Osteoblast (primary cell): ENCODE data around the gene NRXN2. TPM values are rescaled to one million over a fixed set of nuclear protein-coding genes. Genes with fewer than 3 reads are reported as not detected.
A peak's percentile ranks its signal among the peaks of the same experiment; 100 is the strongest.

ENCODE experiments used
- DNase-seq: peaks from one replicate; pipeline ENCODE4 v3.0.0; 2011; ENCODE audit warnings: low spot score, mixed read lengths; ENCODE audit not compliant: insufficient read length; ENCODE audit errors: missing footprints
- H2AFZ ChIP-seq: 2 replicates; pipeline ENCODE4 v1.6.0; 2011; ENCODE audit warnings: mild to moderate bottlenecking, low read length
- H3K27ac ChIP-seq: 2 replicates; pipeline ENCODE4 v1.5.1; 2011; ENCODE audit warnings: mild to moderate bottlenecking, low read depth, low read length, moderate library complexity
- H3K27me3 ChIP-seq: 2 replicates; pipeline ENCODE4 v1.6.0; 2012; ENCODE audit warnings: mild to moderate bottlenecking, control low read depth, inconsistent platforms, low read length, moderate library complexity; ENCODE audit not compliant: insufficient read depth
- H3K36me3 ChIP-seq: 2 replicates; pipeline ENCODE4 v1.5.1; 2011; ENCODE audit warnings: mild to moderate bottlenecking, low read length, control low read depth, moderate library complexity; ENCODE audit not compliant: insufficient read depth
- H3K4me1 ChIP-seq: 2 replicates; pipeline ENCODE4 v1.5.1; 2011; ENCODE audit warnings: mild to moderate bottlenecking, low read length, control low read depth, moderate library complexity; ENCODE audit not compliant: insufficient read depth
- H3K4me2 ChIP-seq: 2 replicates; pipeline ENCODE4 v1.6.0; 2011; ENCODE audit warnings: mild to moderate bottlenecking, low read length; ENCODE audit not compliant: insufficient read depth
- H3K4me3 ChIP-seq: fragments of 200-600 bp; sonication (generic); 3 replicates; pipeline ENCODE4 v1.5.1; 2012; ENCODE audit warnings: mild to moderate bottlenecking, low read length, inconsistent platforms; ENCODE audit not compliant: insufficient read depth
- H3K79me2 ChIP-seq: 2 replicates; pipeline ENCODE4 v1.6.0; 2012; ENCODE audit warnings: mild to moderate bottlenecking, low read length, control low read depth, inconsistent platforms; ENCODE audit not compliant: insufficient read depth
- H3K9me3 ChIP-seq: 2 replicates; pipeline ENCODE4 v1.5.1; 2011; ENCODE audit warnings: low read depth, low read length, control low read depth
- H4K20me1 ChIP-seq: 2 replicates; pipeline ENCODE4 v1.6.0; 2012; ENCODE audit warnings: mild to moderate bottlenecking, low read length, control low read depth; ENCODE audit not compliant: insufficient read depth
- CTCF ChIP-seq: IDR thresholded peaks from 2 replicates; pipeline ENCODE4 v1.5.1; 2011; ENCODE audit warnings: mild to moderate bottlenecking, low read depth, low read length, moderate library complexity; ENCODE audit errors: extremely low read depth
- total RNA-seq: library from RNA; depleted of rRNA; stranded (reverse); fragments of >200 nt; gene quantifications from 2 replicates; pipeline ENCODE4 v1.2.3, GENCODE V29; 2012

The NRXN2 gene
- total RNA-seq, result 62.5 and 90.1 TPM in 2 replicates

GRCh38 chr11:64723117-64723906 lies at the start of gene NRXN2:
Gene NRXN2, minus strand, starts transcription at chr11:64723197. Its CDS starts 9,498 bp downstream, at chr11:64713699.
- no peaks in the 10 kb centered on the region for H3K4me1 ChIP-seq
- no peaks in the 10 kb centered on the region for H3K79me2 ChIP-seq
- no peaks in the 10 kb centered on the region for H3K9me3 ChIP-seq
- no peaks in the 10 kb centered on the region for H3K36me3 ChIP-seq
- peaks cover 17% of the 10 kb centered on the region for H3K27me3 ChIP-seq
- TF ChIP-seq CTCF, result peak; percentile 78
- peak within 1 kb of the TSS; percentile 89 for H2AFZ ChIP-seq
- H3K27ac ChIP-seq, result no peak within 1 kb of the TSS
- H3K4me2 ChIP-seq, result peak within 1 kb of the TSS; percentile 89
- no peaks in the 10 kb centered on the region for H4K20me1 ChIP-seq
- H3K4me3 ChIP-seq, result peak within 1 kb of the TSS; percentile 77
- peak; percentile 100 for DNase-seq

DNA sequence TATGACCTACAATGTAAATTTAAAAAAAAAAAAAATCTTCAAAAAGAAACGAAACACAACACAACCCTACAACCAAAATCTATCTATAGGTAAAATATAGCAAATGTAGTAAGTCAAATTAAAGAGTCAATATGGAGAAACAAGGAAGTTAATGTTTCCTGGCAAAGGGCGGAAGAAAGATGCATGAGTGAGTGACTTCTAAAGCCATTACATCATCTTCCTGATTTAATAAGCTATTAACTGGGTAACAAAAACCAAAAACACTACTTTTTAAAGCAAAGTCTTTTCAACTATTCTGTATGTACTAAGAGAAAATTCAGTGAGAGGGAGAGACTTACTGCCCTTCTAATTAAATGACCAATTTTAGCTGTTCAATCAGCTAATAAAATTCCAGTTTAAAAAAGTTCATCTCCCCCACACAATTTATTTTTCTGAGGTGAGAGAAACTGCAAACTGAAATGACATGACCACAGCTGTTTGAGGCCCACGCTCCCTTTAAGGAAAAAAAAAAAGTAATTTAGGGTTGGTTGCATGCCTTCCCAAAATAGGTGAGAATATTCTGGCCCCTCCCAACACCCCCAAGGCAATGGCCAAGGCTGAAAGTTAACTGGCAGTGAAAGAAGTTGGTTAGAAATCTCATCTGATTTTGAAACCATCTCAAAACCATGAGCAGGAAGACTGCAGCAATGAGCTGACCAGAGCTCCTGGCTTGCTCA lies 49.5 kb upstream of the NRXN2 start:
- Histone ChIP-seq H3K36me3 (peaks cover 95% of the 10 kb centered on the region), H3K4me3 (no peak overlapping the region), H3K4me2 (no peak overlapping the region), H3K79me2 (peaks cover 90% of the 10 kb centered on the region), H3K27me3 (no peaks in the 10 kb centered on the region), H4K20me1 (peaks cover 82% of the 10 kb centered on the region), H3K4me1 (peaks cover 12% of the 10 kb centered on the region), H2AFZ (no peak overlapping the region), H3K9me3 (no peaks in the 10 kb centered on the region), H3K27ac (no peak overlapping the region)
- peak; percentile 11 for DNase-seq
- no peak for TF ChIP-seq CTCF

DNA sequence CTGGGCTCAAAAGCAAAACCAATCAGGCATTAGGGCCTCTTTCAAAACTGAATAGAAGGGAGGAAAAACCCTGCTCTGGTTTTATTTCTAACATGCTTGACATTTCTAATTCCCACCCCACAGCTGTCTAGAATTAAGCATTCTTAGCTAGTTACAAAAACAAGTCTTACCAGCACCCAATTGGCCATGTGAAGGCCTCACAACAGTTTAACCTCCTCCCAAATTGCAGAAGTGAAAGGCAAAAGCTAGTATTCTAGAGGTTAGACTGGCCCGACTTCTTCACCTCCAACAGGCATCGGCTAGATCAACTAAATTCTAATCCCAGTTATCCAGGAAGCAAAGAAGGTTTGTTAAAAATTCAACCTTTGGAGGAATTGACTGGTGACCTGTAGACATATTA lies 48.9 kb upstream of the NRXN2 start:
- Histone ChIP-seq H4K20me1 (peaks cover 82% of the 10 kb centered on the region), H3K36me3 (peaks cover 100% of the 10 kb centered on the region), H3K9me3 (no peaks in the 10 kb centered on the region), H3K4me2 (no peak overlapping the region), H3K27ac (no peak overlapping the region), H3K27me3 (no peaks in the 10 kb centered on the region), H3K4me1 (peaks cover 9% of the 10 kb centered on the region), H3K4me3 (no peak overlapping the region), H3K79me2 (peaks cover 90% of the 10 kb centered on the region), H2AFZ (no peak overlapping the region)
- no peak for TF ChIP-seq CTCF
- DNase-seq, result no peak

DNA sequence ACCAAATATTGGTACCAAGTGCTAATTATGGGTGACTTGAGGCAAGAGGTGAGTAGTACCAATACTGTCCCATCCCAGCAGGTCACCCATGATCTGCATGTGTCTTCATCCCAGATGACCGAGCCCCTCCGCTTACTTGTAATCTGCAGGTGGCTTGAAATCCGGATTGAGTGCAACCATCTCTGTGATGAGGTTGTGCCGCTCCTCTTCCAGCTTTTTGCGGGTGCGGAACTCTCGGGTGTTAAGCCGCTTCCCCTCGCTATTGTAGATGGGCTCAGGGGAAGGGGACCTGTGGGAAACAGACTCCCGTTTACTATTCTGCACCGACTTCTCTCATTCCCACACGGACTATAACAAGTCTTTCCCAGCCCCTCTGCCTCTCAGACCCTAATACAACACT lies 47.1 kb upstream of the NRXN2 start:
- Histone ChIP-seq H3K9me3 (no peaks in the 10 kb centered on the region), H4K20me1 (peaks cover 72% of the 10 kb centered on the region), H2AFZ (no peak overlapping the region), H3K36me3 (peaks cover 92% of the 10 kb centered on the region), H3K27me3 (no peaks in the 10 kb centered on the region), H3K4me2 (no peak overlapping the region), H3K27ac (no peak overlapping the region), H3K4me1 (peaks cover 2% of the 10 kb centered on the region), H3K79me2 (peaks cover 78% of the 10 kb centered on the region), H3K4me3 (no peak overlapping the region)
- no peak for TF ChIP-seq CTCF
- DNase-seq, result peak; percentile 13
